Nephron progenitor cell (in vitro differentiated cells): Measurements from ENCODE around the gene CSMD2.

Experiments
- DNase-seq: peaks from one replicate; pipeline ENCODE4 v3.0.0; 2021
- H3K27ac Mint-ChIP-seq: 2 replicates; pipeline ENCODE4 v1.8.0; 2021; ENCODE audit warnings: mild to moderate bottlenecking, moderate library complexity, mixed read lengths
- H3K27me3 Mint-ChIP-seq: 2 replicates; pipeline ENCODE4 v1.8.0; 2021; ENCODE audit warnings: mild to moderate bottlenecking, low read depth, mixed read lengths; ENCODE audit not compliant: poor library complexity
- H3K36me3 Mint-ChIP-seq: 2 replicates; pipeline ENCODE4 v1.8.0; 2021; ENCODE audit warnings: low read depth, mixed read lengths
- H3K4me1 Mint-ChIP-seq: 2 replicates; pipeline ENCODE4 v1.8.0; 2021; ENCODE audit warnings: mixed read lengths
- H3K4me3 Mint-ChIP-seq: 2 replicates; pipeline ENCODE4 v1.8.0; 2021; ENCODE audit warnings: mild to moderate bottlenecking, moderate library complexity, mixed read lengths
- H3K9me3 Mint-ChIP-seq: 2 replicates; pipeline ENCODE4 v1.8.0; 2021; ENCODE audit warnings: mild to moderate bottlenecking, moderate library complexity, mixed read lengths
- CTCF ChIP-seq: fragments of 200-600 bp; sonication (generic); IDR thresholded peaks from 2 replicates; pipeline ENCODE4 v1.5.0; 2021; ENCODE audit warnings: antibody characterized with exemption

Gene CSMD2

GRCh38 chr1:33955096-33955495, 209.9 kb downstream of the CSMD2 start:
- Mint-ChIP-seq H3K9me3 (no peaks in the 10 kb centered on the region), H3K4me3 (no peak overlapping the region), H3K27ac (no peak overlapping the region), H3K4me1 (no peaks in the 10 kb centered on the region), H3K36me3 (no peaks in the 10 kb centered on the region), H3K27me3 (peaks cover 3% of the 10 kb centered on the region)
- no peak for TF ChIP-seq CTCF
- DNase-seq, result no peak

- no peak for DNase-seq
- no peak overlapping the region for H3K27ac Mint-ChIP-seq
- no peaks in the 10 kb centered on the region for H3K9me3 Mint-ChIP-seq
- H3K27me3 Mint-ChIP-seq, result peaks cover 3% of the 10 kb centered on the region
- H3K36me3 Mint-ChIP-seq, result no peaks in the 10 kb centered on the region
- no peak for TF ChIP-seq CTCF
- no peak overlapping the region for H3K4me3 Mint-ChIP-seq
- H3K4me1 Mint-ChIP-seq, result no peaks in the 10 kb centered on the region
These were observed 215.5 kb downstream of the CSMD2 start for GRCh38 chr1:33949570-33949969.

- Mint-ChIP-seq H3K27ac (no peak overlapping the region), H3K27me3 (peaks cover 2% of the 10 kb centered on the region), H3K4me1 (no peaks in the 10 kb centered on the region), H3K36me3 (no peaks in the 10 kb centered on the region), H3K9me3 (no peaks in the 10 kb centered on the region), H3K4me3 (no peak overlapping the region)
- DNase-seq, result no peak
- no peak for TF ChIP-seq CTCF
These were observed 216.7 kb downstream of the CSMD2 start for GRCh38 chr1:33948291-33948690.

GRCh38 chr1:33946836-33947235, 218.2 kb downstream of the CSMD2 start:
- H3K4me3 Mint-ChIP-seq, result no peak overlapping the region
- peaks cover 5% of the 10 kb centered on the region for H3K4me1 Mint-ChIP-seq
- DNase-seq, result no peak
- no peaks in the 10 kb centered on the region for H3K27me3 Mint-ChIP-seq
- no peak for TF ChIP-seq CTCF
- no peak overlapping the region for H3K27ac Mint-ChIP-seq
- no peaks in the 10 kb centered on the region for H3K36me3 Mint-ChIP-seq
- no peaks in the 10 kb centered on the region for H3K9me3 Mint-ChIP-seq

- H3K27ac Mint-ChIP-seq, result no peak overlapping the region
- peaks cover 5% of the 10 kb centered on the region for H3K4me1 Mint-ChIP-seq
- no peaks in the 10 kb centered on the region for H3K27me3 Mint-ChIP-seq
- H3K36me3 Mint-ChIP-seq, result no peaks in the 10 kb centered on the region
- DNase-seq, result no peak
- no peak overlapping the region for H3K4me3 Mint-ChIP-seq
- H3K9me3 Mint-ChIP-seq, result no peaks in the 10 kb centered on the region
- no peak for TF ChIP-seq CTCF
These were observed 220.2 kb downstream of the CSMD2 start for GRCh38 chr1:33944846-33945245.

- TF ChIP-seq CTCF, result no peak
- no peaks in the 10 kb centered on the region for H3K36me3 Mint-ChIP-seq
- no peaks in the 10 kb centered on the region for H3K9me3 Mint-ChIP-seq
- H3K27me3 Mint-ChIP-seq, result peaks cover 3% of the 10 kb centered on the region
- H3K4me1 Mint-ChIP-seq, result peaks cover 5% of the 10 kb centered on the region
- no peak overlapping the region for H3K27ac Mint-ChIP-seq
- H3K4me3 Mint-ChIP-seq, result no peak overlapping the region
- DNase-seq, result no peak
These were observed 221.1 kb downstream of the CSMD2 start for GRCh38 chr1:33943978-33944377.
